ENCODE measurements around the gene PROS1.

Gene PROS1

GRCh38 chr3:93973131-93974126 is at the start of gene PROS1:
Gene PROS1, minus strand, starts transcription at chr3:93973896. Its CDS starts 147 bp downstream, at chr3:93973749.
- peak within 1 kb of the TSS; percentile 55 for H3K4me3 ChIP-seq (ENCODE audit: low read depth, low read length)

DNA sequence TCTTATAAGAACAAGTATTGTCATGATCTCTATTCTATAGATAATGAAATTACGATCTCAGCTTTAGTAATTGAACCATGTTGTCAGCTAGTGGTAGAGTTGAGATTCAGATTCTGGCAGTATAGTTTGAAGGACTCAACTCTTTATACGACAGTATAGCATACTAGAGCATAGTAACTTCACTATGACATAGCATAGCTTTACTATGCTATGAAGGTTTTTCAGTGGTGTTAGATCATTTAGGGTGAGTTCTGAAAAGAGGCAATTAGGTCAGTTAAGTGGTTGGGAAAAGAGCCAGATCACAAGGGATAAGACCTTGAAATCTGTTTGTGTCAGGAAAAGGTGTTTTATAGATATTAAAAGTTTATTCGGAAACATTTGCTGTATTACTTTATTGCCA is 46.6 kb upstream of the PROS1 start:
- H3K4me3 ChIP-seq (ENCODE audit: low read depth, low read length): no peak overlapping the region

- H3K4me3 ChIP-seq (ENCODE audit: low read depth, low read length): no peak overlapping the region
Measured at GRCh38 chr3:94019659-94020058, 46.0 kb upstream of the PROS1 start.

GRCh38 chr3:94015025-94015424 is 41.3 kb upstream of the PROS1 start:
- no peak overlapping the region for H3K4me3 ChIP-seq (ENCODE audit: low read depth, low read length)

DNA sequence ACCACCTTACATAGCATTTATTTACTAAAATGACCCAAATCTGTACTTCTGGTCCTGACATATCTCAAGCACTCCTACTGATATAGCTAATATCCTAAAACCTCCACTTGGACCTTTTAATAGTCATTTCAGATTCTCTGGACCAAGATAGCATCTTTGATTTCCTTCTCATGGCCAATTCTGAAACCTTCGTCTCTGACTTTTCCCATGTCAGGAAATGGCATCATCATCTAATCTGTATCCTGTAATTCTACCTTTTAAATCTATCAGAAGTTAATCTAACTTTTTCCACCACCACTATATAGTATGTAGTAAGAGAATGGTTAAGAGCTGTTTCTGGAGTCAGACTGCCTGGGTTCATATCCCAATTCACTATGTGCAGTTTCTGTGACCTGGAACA is 38.5 kb upstream of the PROS1 start:
- no peak overlapping the region for H3K4me3 ChIP-seq (ENCODE audit: low read depth, low read length)

DNA sequence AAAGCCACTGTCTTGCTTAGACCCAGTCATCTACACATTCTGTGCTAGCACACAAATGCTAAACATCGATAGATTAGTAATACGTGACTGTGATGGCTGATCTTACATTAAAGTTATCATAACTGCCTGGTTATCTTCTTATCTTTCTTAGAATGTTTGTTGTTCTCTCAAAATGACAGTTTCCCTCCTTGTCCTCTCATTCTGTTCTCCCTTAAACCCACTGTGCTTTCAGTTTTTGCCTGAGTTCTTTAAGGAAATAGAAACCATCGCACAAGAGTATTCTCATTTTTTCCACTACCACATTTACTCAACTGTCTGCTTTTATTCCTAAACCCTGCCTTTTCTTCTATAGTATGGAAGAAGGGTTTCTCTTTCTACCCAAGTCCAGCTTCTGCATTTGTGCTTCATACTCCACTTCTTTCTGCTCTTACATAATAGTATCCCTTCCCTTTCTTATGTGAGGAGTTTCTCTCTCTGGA is 37.6 kb upstream of the PROS1 start:
- no peak overlapping the region for H3K4me3 ChIP-seq (ENCODE audit: low read depth, low read length)

DNA sequence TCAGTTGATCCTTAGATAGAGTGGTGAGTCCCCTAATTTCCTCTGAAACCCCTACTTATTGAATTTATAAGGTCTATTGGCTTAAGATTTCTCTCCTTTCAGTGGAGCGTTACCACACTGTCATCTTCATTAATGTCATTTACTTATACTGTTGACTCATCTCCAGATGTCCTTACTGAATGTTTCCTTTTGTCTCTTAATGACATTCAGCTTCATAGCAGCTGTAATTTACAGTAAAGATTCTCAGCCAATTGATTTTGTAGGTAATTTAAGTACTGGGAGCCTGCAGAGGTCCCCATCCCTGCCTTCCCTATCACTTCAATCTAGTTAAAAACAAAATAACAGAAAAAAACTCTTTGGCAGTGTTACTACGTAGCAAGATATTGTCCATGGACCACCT is 35.9 kb upstream of the PROS1 start:
- no peak overlapping the region for H3K4me3 ChIP-seq (ENCODE audit: low read depth, low read length)

DNA sequence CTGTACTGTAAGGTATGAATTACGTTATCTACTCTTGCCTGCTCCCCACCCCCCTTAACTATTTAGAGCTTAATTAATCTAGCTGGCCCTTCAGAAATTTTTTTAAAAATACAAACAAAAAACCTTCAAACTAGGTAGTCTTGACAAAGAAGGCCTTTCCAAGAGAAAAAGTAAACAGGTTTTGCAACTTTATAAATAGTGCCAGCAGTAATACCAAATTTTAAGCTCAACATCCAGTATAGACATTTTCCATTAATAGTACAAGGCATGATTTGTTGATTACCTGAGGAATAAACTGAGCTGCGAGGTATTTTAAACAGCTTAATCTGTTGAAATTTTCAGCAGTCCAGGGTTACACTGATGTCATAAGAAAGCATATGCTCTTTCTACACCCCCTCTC is 34.6 kb upstream of the PROS1 start:
- no peak overlapping the region for H3K4me3 ChIP-seq (ENCODE audit: low read depth, low read length)

GRCh38 chr3:94004301-94004910 is 30.7 kb upstream of the PROS1 start:
- H3K4me3 ChIP-seq (ENCODE audit: low read depth, low read length): no peak overlapping the region

DNA sequence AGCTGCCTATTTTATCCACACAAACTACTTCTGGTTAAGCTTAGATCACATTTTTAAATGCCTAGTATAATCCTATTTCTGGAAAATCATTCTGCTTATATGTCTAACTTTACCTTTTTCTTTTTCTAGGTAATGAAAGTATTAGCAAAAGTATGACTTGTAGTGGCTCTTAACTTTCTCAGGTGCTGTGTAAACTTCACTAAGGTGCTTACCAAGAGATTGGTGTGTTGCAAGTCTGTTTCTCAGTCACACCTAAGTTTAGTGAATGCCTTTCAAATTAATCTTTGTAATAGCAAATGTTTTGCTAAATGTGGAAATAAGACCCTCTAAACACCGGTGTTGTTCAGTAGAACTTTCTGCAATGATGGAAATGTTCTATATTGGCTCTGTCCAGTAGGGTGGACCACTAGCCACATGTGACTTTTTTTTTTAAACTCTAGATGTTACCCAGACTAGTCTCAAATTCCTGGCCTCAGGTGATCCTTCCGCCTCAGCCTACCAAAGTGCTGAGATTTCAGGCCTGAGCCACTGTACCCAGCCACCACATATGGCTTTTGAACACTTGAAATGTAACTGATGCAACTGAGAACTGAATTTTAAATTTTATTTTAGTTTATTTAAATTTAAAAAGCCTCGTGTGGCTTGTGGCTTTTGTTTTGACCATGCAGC is 28.3 kb upstream of the PROS1 start:
- no peak overlapping the region for H3K4me3 ChIP-seq (ENCODE audit: low read depth, low read length)

- H3K4me3 ChIP-seq (ENCODE audit: low read depth, low read length): no peak overlapping the region
Measured at GRCh38 chr3:94001191-94001590, 27.5 kb upstream of the PROS1 start.

GRCh38 chr3:93994056-93994455 is 20.4 kb upstream of the PROS1 start:
- no peak overlapping the region for H3K4me3 ChIP-seq (ENCODE audit: low read depth, low read length)

DNA sequence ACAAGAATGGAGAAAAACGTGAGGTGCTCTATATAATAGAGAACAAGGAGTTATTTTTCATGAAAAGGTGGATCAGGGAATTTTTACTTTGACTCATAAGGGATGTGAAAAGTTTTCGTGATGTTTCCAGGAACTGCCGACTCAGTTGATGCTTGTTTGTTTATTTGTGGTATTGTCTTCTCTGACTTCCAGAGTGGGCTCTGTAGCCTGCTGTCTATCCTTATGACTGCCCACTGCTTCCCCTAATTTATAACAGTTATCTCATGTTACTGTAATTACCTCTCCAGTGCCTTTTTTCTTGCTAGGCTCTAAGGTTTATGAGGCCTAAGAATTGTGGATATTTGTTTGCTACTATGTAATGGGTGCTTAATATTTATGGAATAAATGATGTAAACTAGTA is 18.5 kb upstream of the PROS1 start:
- H3K4me3 ChIP-seq (ENCODE audit: low read depth, low read length): no peak overlapping the region

- H3K4me3 ChIP-seq (ENCODE audit: low read depth, low read length): no peak overlapping the region
Measured at GRCh38 chr3:93991631-93992030, 17.9 kb upstream of the PROS1 start.

DNA sequence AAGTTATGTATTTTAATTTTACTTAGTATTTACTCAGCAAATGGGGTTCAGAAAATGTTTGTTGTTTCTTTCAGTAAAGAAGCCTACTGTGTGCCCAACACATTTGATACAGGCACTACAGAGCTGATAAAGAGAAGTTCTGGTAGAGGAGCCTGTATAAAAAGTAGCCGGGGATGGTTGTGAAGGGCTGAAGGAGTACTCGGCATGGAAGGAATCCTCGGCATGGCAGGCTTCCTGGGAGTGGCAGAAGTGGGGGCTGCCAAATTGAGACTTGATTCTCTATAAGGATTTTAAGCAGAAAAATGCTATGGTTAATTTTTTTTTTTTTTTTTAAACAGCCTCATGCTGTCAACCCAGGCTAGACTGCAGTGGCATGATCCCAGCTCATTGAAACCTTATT is 15.5 kb upstream of the PROS1 start:
- no peak overlapping the region for H3K4me3 ChIP-seq (ENCODE audit: low read depth, low read length)

- no peak overlapping the region for H3K4me3 ChIP-seq (ENCODE audit: low read depth, low read length)
Measured at GRCh38 chr3:93988764-93989163, 15.1 kb upstream of the PROS1 start.

DNA sequence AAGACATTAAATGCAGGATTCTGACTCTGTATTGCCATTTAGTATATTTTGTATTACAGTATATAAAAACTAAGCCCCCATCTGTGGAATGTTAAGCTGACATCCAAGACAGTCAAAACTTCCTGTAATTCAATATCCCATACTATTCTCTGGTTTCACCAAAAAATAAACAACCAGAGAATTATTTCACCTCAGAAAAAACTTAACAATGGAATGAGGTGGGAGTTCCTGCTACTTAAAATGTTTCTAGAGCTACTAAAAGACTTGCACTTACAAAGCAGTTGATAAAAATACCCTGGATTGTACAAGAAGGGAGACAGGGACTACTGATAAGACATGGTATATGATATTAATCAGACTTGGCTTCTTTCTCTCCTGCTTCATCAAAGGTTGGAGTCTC is 14.6 kb upstream of the PROS1 start:
- no peak overlapping the region for H3K4me3 ChIP-seq (ENCODE audit: low read depth, low read length)

DNA sequence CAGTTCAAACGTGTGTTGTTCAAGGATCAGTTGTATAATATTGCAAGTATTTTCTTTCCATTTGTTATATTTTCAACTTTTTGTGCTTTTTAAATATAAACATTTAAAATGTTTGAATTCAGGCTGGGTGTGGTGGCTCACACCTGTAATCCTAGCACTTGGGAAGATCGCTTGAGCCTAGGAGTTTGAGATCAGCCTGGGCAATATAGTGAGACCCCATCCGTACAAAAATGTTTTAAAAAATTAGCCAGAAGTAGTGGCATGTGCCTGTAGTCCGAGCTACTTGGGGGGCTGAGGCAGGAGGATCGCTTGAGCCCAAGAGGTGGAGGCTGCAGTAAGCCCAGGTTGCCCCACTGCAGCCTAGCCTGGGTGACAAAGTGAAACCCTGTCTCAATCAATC is 10.9 kb upstream of the PROS1 start:
- H3K4me3 ChIP-seq (ENCODE audit: low read depth, low read length): no peak overlapping the region

DNA sequence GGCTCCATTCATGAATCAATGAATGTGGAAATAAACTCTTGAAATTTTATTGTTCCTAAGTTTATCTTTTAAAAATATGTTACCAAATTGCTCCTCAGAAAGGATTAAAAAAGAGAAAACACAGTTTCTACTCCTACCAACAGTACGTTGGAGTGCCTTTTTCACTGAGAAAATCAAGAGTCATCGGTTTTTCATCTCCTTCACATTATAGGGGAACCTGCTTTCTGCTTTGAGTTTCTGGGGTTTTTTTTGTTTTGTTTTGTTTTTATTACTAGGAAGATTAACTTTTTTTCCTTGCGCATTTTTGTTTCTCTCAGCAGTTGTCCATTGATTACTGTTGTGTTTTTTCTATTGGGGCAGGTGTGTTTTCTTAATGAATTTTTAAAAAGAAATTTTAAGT is 9.7 kb upstream of the PROS1 start:
- H3K4me3 ChIP-seq (ENCODE audit: low read depth, low read length): no peak overlapping the region

DNA sequence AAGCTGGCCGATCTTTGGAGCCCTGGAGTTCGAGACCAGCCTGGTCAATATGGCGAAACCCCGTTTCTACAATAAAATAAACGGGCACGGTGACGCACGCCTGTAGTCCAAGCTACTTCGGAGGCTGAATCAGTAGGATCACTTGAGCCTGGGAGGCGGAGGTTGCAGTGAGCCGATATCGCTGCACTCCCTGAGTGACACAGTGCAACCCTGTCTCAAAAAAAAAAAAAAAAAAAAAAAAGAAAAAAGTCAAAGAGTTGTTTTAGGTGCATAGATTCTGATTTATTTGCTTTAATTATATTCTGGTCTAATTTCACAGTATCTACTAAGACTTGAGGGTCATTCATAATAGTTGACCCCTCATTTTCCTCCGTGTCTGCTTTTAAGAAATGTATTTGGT is 8.0 kb upstream of the PROS1 start:
- no peak overlapping the region for H3K4me3 ChIP-seq (ENCODE audit: low read depth, low read length)

DNA sequence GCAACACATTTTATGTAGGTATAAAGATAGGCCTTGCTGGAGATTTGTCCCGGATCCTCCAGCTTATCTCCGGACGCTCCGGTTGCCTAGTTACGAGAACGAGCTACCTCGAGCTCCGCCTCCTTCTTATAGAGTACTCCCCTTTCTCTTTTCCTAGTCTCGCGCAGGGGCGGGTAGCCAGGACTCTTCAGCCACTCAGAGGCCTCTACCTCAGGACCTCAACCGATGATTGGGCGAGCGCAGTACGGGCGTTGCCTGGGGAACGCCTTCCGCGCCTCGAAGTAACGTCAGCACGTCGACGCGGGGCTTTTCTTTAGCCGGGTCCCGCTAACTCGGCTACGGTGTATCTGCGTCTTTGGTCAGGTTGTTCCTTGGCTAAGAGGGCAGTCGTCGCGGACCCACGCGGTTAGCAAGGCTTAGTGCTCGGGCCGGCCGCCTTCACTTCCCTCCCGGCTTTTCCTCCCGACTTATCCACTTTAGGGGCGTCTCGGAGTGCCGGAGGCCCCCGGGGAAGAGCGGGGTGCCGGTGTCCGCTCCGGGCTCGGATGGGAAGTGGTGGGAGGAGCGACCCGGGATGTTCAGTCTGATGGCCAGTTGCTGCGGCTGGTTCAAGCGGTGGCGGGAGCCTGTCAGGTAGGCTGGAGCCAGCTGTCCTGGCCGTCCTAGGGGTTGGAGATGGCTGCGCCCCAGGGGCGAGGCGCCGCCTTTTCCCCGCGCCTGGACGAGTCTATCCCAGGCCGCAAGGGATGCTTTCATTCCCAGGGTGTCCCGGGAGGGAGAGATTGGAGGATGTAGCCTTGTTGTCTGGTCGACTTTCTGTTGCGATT is 6.4 kb upstream of the PROS1 start, which contains the start of gene ARL13B:
Gene ARL13B (plus strand): TSS at position 306 of the 827 bp plus-strand sequence. CDS start 269 bp downstream, at position 575.
- peak within 1 kb of the TSS; percentile 82 for H3K4me3 ChIP-seq (ENCODE audit: low read depth, low read length)
